CD4-positive, alpha-beta T cell treated with Interferon gamma for 1 hour (primary cell): ENCODE results near the gene CNP.

Experiments used
- DNase-seq: peaks from one replicate; pipeline ENCODE4 v3.0.0-alpha.2; 2020

CNP gene

GRCh38 chr17:41973408-41973811 lies 6.8 kb downstream of the CNP start:
- no peak for DNase-seq

- DNase-seq = no peak
Measured at GRCh38 chr17:41974031-41974430, 7.4 kb downstream of the CNP start.

GRCh38 chr17:41974658-41975057 lies 8.1 kb downstream of the CNP start:
- no peak for DNase-seq

GRCh38 chr17:41975099-41976083 lies 8.8 kb downstream of the CNP start:
- no peak for DNase-seq

- no peak for DNase-seq
Measured at GRCh38 chr17:41976142-41976768, 9.7 kb downstream of the CNP start.

GRCh38 chr17:41977991-41978390 lies 11.4 kb downstream of the CNP start:
- DNase-seq = no peak

- no peak for DNase-seq
Measured at GRCh38 chr17:41982026-41982760, 15.6 kb downstream of the CNP start.

GRCh38 chr17:41984454-41984853 lies 17.9 kb downstream of the CNP start:
- DNase-seq = no peak

- no peak for DNase-seq
Measured at GRCh38 chr17:41985919-41986318, 19.3 kb downstream of the CNP start.

- DNase-seq = no peak
Measured at GRCh38 chr17:41986634-41987033, 20.0 kb downstream of the CNP start.

- no peak for DNase-seq
Measured at GRCh38 chr17:41987642-41988041, 21.0 kb downstream of the CNP start.

GRCh38 chr17:41988418-41988817 lies 21.8 kb downstream of the CNP start:
- DNase-seq = no peak

GRCh38 chr17:41989702-41990419 lies 23.3 kb downstream of the CNP start:
- no peak for DNase-seq

- no peak for DNase-seq
Measured at GRCh38 chr17:41992576-41992975, 26.0 kb downstream of the CNP start.

GRCh38 chr17:41996855-41997164 lies 30.2 kb downstream of the CNP start:
- DNase-seq = no peak

GRCh38 chr17:41998497-41998896 lies 31.9 kb downstream of the CNP start:
- DNase-seq = no peak

GRCh38 chr17:42000413-42001133 lies 34.0 kb downstream of the CNP start:
- DNase-seq = no peak

GRCh38 chr17:42001729-42002128 lies 35.1 kb downstream of the CNP start:
- no peak for DNase-seq

- DNase-seq = no peak
Measured at GRCh38 chr17:42002175-42002791, 35.7 kb downstream of the CNP start.

- no peak for DNase-seq
Measured at GRCh38 chr17:42002792-42003301, 36.3 kb downstream of the CNP start.

- no peak for DNase-seq
Measured at GRCh38 chr17:42005166-42005565, 38.6 kb downstream of the CNP start.

- no peak for DNase-seq
Measured at GRCh38 chr17:42009170-42009569, 42.6 kb downstream of the CNP start.
